ENCODE measurements around the gene KDM6A. TPM values are rescaled to one million over a fixed set of nuclear protein-coding genes. Genes with fewer than 3 reads are reported as not detected.

Gene KDM6A
- total RNA-seq, 1 experiment from 2014 or later: 21.0 TPM

DNA sequence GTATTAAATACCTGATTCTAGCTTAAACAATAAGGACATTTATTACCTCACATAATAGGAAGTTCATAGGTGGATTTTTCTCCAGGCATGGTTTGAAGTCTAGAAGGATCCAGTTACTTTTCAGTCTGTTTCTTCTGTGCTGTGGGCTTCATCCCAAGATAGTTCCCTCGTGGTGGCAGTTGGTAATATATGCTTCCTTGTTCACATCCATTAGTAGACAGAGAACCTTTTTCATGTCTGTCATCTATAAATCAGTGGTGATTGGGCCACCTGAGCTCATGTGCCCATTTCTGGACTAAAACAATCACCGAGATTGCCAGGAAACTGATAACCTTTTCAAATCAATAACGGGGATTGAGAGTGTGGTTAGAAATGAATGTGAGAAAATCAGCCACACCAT, 97.7 kb downstream of the KDM6A start:
- H3K4me2 ChIP-seq (ENCODE audit: low read length): no peak overlapping the region
- ATAC-seq: no peak
- TF ChIP-seq REST (IDR thresholded peaks at IDR 0.05; ENCODE audit: low read depth): no peak
- no peak for TF ChIP-seq YY1 (IDR thresholded peaks at IDR 0.05; ENCODE audit: extremely low read depth, insufficient replicate concordance, low read depth, low read length)
- TF ChIP-seq EZH2phosphoT487 (IDR thresholded peaks at IDR 0.05; ENCODE audit: borderline replicate concordance): no peak
- no peak for TF ChIP-seq SIN3A (IDR thresholded peaks at IDR 0.05; ENCODE audit: low read depth)
- no peak for TF ChIP-seq JUND (IDR thresholded peaks at IDR 0.05)
- TF ChIP-seq, protein P1, sequence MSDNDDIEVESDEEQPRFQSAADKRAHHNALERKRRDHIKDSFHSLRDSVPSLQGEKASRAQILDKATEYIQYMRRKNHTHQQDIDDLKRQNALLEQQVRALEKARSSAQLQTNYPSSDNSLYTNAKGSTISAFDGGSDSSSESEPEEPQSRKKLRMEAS (IDR thresholded peaks at IDR 0.05): no peak
- no peak for TF ChIP-seq POLR2A (IDR thresholded peaks at IDR 0.05; ENCODE audit: borderline replicate concordance, extremely low read depth, insufficient read depth, insufficient read length)
- TF ChIP-seq ZFX (IDR thresholded peaks at IDR 0.05): no peak
- TF ChIP-seq CBX3 (IDR thresholded peaks at IDR 0.05; ENCODE audit: low read depth): no peak
- no peak for TF ChIP-seq CEBPB (IDR thresholded peaks at IDR 0.05; ENCODE audit: low read depth)
- no peak for TF ChIP-seq ZBTB33 (IDR thresholded peaks at IDR 0.05; ENCODE audit: extremely low read depth, insufficient replicate concordance, low read length)
- TF ChIP-seq RAD21 (IDR thresholded peaks at IDR 0.05; ENCODE audit: low read depth): no peak
- TF ChIP-seq, protein P2, sequence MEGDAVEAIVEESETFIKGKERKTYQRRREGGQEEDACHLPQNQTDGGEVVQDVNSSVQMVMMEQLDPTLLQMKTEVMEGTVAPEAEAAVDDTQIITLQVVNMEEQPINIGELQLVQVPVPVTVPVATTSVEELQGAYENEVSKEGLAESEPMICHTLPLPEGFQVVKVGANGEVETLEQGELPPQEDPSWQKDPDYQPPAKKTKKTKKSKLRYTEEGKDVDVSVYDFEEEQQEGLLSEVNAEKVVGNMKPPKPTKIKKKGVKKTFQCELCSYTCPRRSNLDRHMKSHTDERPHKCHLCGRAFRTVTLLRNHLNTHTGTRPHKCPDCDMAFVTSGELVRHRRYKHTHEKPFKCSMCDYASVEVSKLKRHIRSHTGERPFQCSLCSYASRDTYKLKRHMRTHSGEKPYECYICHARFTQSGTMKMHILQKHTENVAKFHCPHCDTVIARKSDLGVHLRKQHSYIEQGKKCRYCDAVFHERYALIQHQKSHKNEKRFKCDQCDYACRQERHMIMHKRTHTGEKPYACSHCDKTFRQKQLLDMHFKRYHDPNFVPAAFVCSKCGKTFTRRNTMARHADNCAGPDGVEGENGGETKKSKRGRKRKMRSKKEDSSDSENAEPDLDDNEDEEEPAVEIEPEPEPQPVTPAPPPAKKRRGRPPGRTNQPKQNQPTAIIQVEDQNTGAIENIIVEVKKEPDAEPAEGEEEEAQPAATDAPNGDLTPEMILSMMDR (IDR thresholded peaks at IDR 0.05 in 2 of 3, conservative IDR thresholded peaks at IDR 0.05 in 1 of 3; ENCODE audit: borderline replicate concordance in 1 of 3, insufficient read depth in 1 of 3, low read depth in 2 of 3, low read length in 2 of 3): no peak
- no peak for TF ChIP-seq ELF1 (IDR thresholded peaks at IDR 0.05; ENCODE audit: borderline replicate concordance, low read depth)
- TF ChIP-seq EGR1 (IDR thresholded peaks at IDR 0.05; ENCODE audit: low read depth): no peak
- TF ChIP-seq SP1 (IDR thresholded peaks at IDR 0.05; ENCODE audit: low read depth): no peak
- TF ChIP-seq POLR2AphosphoS5 (IDR thresholded peaks at IDR 0.05; ENCODE audit: low read depth, low read length): no peak
- TF ChIP-seq ATF3 (IDR thresholded peaks at IDR 0.05): no peak
- no peak for TF ChIP-seq FOSL1 (IDR thresholded peaks at IDR 0.05; ENCODE audit: low read depth)
- TF ChIP-seq EZH2 (IDR thresholded peaks at IDR 0.05): no peak
- POLR2A ChIA-PET: no interaction called here
- H3K4me3 ChIP-seq (replicated peaks in 1 of 2; ENCODE audit: low read depth in 1 of 2, low read length in 2 of 2): no peak overlapping the region
- no peaks in the 10 kb centered on the region for H3K27me3 ChIP-seq (ENCODE audit: insufficient read depth, low read length)
- intact Hi-C loops (cut with micrococcal nuclease): no loop called here
- H3K79me2 ChIP-seq (ENCODE audit: insufficient read depth, low read length): peaks cover 63% of the 10 kb centered on the region
- H3K9me3 ChIP-seq (ENCODE audit: control insufficient read depth in 1 of 2, insufficient read depth in 1 of 2, low read depth in 1 of 2, low read length in 2 of 2): no peaks in the 10 kb centered on the region
- no peak overlapping the region for H3K9ac ChIP-seq (ENCODE audit: low read length)
- no peak for DNase-seq (ENCODE audit: low read depth, low spot score)
- no TSS peak for BruUV-seq (replicated peaks)
- H4K20me1 ChIP-seq (ENCODE audit: insufficient read depth): no peaks in the 10 kb centered on the region
- no peak overlapping the region for H2AFZ ChIP-seq (ENCODE audit: low read depth, low read length, poor library complexity, severe bottlenecking)
- RAD21 ChIA-PET (ENCODE audit: low non-redundant PET in 1 of 2, low total read pairs in 2 of 2, uncharacterized antibody in 2 of 2, unreplicated experiment in 2 of 2): no interaction called here
- CTCF ChIA-PET: no interaction called here
- H3K4me1 ChIP-seq (ENCODE audit: control insufficient read depth in 1 of 2, insufficient read depth in 2 of 2, low read length in 2 of 2): peaks cover 0 to 16% of the 10 kb centered on the region in 2 experiments; a peak in 3 of 4 replicates
- H3K27ac ChIP-seq (ENCODE audit: low read depth, low read length): no peak overlapping the region
- no peaks in the 10 kb centered on the region for H3K36me3 ChIP-seq (ENCODE audit: control insufficient read depth in 1 of 2, insufficient read depth in 2 of 2, low read length in 2 of 2)
- H3K9me2 ChIP-seq (ENCODE audit: insufficient read depth): no peaks in the 10 kb centered on the region

Data from HCT116 (cell line).